ENCODE measurements around the gene ATG16L2. TPM values are rescaled to one million over a fixed set of nuclear protein-coding genes. Genes with fewer than 3 reads are reported as not detected.
"Not testable (repeated sequence)": the region's sequence is repeated elsewhere in the genome, so short reads cannot be mapped to it uniquely, and the experiment has no call there.

The ATG16L2 gene
- total RNA-seq, 1 donor from 2014 or later: 44.0 TPM

DNA sequence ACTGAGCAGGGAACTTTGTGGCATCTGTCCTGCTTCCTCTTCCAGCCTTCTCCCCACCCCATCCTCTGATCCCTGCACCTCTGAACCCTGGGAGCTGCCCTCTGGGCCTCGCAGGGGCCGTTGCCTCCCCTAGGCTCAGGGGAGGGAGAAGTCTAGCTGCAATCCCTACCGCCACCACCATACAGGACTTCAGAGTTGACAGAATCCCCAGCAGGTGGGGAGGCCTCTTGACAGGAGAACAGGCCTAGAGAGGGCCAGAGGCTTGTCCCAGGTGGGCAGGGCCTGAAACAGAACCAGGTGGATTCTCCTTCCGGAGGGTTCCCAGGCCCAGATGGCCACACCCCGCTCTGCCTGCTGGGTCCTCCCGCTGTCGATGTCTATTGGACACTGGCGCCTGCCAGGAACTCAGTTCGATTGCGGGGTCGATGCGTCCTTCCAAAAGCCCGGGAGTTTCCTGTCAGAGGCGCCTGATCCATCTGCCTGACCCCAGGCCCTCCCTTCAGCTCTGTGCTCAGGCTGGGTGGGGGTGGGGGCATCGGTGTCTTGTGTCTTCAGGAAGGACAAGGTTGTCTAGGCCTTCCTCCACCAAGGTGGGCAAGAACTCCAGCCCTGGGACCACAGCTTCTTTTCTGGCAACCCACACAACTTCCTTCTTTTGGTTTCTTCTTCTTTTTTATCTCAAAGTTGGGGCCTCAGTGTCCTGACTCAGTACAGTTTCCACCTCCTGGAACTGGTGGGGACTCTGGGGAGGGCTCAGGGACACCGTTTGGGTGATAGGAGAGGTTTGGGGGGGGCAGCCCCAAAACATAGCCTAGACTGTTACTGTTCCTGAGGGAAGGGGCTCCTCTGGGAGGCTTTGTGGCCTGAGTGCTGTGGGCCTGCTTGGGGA is 26.8 kb upstream of the ATG16L2 start:
- Mint-ChIP-seq H3K9me3 (no peaks in the 10 kb centered on the region), H3K4me3 (no peak overlapping the region), H3K4me1 (peaks cover 11% of the 10 kb centered on the region), H3K36me3 (no peaks in the 10 kb centered on the region), H3K27ac (peak overlapping the region; percentile 34), H3K27me3 (ENCODE audit: low read depth) (no peaks in the 10 kb centered on the region)
- TF ChIP-seq, protein P1, sequence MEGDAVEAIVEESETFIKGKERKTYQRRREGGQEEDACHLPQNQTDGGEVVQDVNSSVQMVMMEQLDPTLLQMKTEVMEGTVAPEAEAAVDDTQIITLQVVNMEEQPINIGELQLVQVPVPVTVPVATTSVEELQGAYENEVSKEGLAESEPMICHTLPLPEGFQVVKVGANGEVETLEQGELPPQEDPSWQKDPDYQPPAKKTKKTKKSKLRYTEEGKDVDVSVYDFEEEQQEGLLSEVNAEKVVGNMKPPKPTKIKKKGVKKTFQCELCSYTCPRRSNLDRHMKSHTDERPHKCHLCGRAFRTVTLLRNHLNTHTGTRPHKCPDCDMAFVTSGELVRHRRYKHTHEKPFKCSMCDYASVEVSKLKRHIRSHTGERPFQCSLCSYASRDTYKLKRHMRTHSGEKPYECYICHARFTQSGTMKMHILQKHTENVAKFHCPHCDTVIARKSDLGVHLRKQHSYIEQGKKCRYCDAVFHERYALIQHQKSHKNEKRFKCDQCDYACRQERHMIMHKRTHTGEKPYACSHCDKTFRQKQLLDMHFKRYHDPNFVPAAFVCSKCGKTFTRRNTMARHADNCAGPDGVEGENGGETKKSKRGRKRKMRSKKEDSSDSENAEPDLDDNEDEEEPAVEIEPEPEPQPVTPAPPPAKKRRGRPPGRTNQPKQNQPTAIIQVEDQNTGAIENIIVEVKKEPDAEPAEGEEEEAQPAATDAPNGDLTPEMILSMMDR (IDR thresholded peaks at IDR 0.05; ENCODE audit: unreplicated experiment): no peak
- no peak for DNase-seq (ENCODE audit: low spot score in 2 of 2, unreplicated experiment in 2 of 2)

DNA sequence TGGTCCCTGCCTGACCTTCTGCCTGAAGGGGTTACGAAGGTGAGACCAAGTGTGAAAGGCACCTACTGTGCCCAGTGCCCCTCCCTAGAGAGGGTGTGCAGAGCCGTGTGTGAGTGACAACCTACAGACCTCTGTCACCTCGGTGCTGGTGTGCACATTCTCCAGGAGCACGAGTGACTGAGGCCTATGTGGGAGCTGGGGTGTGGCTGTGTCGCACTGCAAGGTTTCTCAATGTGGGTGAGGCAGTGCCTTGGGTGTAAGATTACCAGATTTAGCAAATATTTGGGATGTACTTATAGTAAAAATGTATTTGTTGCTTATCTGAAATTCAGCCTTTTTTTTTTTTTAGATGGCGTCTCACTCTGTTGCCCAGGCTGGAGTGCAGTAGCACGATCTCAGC is 26.0 kb upstream of the ATG16L2 start:
- TF ChIP-seq, protein P1 (IDR thresholded peaks at IDR 0.05; ENCODE audit: unreplicated experiment): no peak
- no peak for DNase-seq (ENCODE audit: low spot score in 2 of 2, unreplicated experiment in 2 of 2)
- Mint-ChIP-seq H3K36me3 (no peaks in the 10 kb centered on the region), H3K27me3 (ENCODE audit: low read depth) (no peaks in the 10 kb centered on the region), H3K9me3 (no peaks in the 10 kb centered on the region), H3K4me1 (peaks cover 11% of the 10 kb centered on the region), H3K4me3 (no peak overlapping the region), H3K27ac (no peak overlapping the region)

DNA sequence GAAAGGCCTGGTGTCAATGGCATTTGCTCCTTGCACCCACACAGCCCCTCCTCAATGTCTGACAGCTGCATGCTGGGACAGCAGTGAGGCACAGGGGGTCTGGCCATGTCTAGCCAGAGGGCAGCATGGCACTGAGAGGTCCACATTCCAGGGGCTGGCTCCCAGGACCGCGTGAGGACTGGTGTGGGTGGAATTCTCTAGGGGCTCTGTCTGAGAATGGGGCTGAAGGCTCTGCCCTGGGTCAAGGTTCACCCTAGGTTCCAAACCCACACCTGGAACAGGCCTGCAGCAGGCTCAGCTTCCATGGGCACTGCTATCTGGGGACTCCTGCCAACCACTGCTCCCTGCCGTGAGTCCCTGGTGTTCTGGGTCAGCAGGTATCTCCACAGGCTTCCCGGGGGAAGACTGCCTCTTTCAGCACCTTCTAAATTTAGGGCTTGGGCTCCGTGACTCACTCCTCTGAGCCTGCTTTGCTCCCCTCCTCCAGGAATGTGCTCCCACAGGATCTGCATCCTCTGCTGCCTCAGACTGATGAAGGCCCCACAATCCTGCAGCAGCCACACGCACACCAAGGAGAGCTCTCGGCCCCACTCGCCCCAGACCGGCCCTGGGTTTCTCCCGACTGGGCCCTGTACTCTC is 24.6 kb upstream of the ATG16L2 start:
- DNase-seq (ENCODE audit: low spot score in 2 of 2, unreplicated experiment in 2 of 2): no peak
- TF ChIP-seq, protein P1 (IDR thresholded peaks at IDR 0.05; ENCODE audit: unreplicated experiment): no peak
- Mint-ChIP-seq H3K36me3 (no peaks in the 10 kb centered on the region), H3K27ac (no peak overlapping the region), H3K4me1 (peaks cover 20% of the 10 kb centered on the region), H3K9me3 (no peaks in the 10 kb centered on the region), H3K4me3 (no peak overlapping the region), H3K27me3 (ENCODE audit: low read depth) (no peaks in the 10 kb centered on the region)

DNA sequence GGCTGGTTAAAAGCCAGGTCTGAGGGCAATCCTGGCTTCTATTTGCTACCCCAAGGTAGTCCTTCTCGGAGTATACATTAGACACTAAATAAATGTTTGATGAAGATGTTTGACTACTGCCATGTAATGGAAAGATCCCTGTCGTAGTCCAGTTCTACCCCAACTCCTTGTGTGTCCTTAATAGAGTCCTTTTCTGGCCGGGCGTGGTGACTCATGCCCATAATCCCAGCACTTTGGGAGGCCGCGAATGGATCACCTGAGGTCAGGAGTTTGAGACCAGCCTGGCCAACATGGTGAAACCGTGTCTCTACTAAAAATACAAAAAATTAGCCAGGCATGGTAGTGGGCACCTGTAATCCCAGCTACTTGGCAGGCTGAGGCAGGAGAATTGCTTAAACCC is 23.0 kb upstream of the ATG16L2 start:
- not testable (repeated sequence) for H3K27ac Mint-ChIP-seq, H3K4me3 Mint-ChIP-seq

DNA sequence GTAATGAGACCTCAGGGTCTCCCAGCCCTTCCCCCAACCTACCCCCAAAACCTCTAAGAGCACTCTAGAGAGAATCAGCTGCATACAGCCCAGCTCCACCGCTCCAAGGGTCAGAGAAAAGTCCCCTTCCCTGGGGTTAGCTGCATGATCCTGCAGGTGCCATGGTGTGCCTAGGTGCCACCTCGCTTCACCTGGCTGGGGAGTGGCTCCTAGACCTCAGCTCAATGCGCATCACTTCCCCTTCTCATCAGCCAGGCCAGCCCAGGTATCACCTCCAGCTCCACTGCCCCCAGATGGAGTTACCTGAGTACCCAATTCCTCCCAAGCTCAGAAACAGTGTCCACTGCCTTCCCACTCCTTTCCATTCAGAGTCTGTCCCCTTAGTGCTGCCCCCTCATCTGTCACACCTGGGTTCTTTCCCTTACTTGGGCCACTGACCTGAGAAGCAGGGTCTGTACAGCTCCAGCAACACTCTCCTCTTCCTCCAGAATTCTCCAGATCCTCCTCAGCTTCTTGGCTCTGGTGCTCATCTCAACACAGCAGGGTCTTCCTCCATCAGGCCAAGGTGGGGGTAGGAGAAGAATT is 21.7 kb upstream of the ATG16L2 start:
- Mint-ChIP-seq H3K27me3 (ENCODE audit: low read depth) (no peaks in the 10 kb centered on the region), H3K9me3 (no peaks in the 10 kb centered on the region), H3K4me3 (no peak overlapping the region), H3K27ac (no peak overlapping the region), H3K36me3 (no peaks in the 10 kb centered on the region), H3K4me1 (peaks cover 22% of the 10 kb centered on the region)
- TF ChIP-seq, protein P1 (IDR thresholded peaks at IDR 0.05; ENCODE audit: unreplicated experiment): no peak
- DNase-seq (ENCODE audit: low spot score in 2 of 2, unreplicated experiment in 2 of 2): no peak

More for the DNA sequence above, 23.0 kb upstream of the ATG16L2 start:
- H3K36me3 Mint-ChIP-seq; DNase-seq (ENCODE audit: low spot score in 2 of 2, unreplicated experiment in 2 of 2); H3K9me3 Mint-ChIP-seq; H3K27me3 Mint-ChIP-seq (ENCODE audit: low read depth): not testable (repeated sequence)
- H3K4me1 Mint-ChIP-seq: peaks cover 24% of the 10 kb centered on the region

DNA sequence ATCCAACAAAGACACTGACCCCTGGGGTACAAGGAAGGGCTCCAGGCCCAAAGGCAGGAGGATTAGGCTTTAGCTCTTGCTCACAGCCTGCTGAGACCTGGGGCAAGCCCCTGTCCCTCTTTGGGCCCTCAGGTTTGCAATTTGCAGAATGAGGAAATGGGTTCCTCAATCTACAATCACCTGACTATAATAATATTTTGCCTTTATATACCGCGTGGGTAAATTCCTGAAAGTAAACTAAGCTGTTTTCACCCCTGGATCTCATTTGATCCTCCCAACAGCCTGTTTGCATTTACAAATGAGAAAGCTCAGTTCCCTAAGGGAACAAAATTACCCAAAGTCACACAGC is 21.2 kb upstream of the ATG16L2 start:
- TF ChIP-seq, protein P1 (IDR thresholded peaks at IDR 0.05; ENCODE audit: unreplicated experiment): no peak
- peaks cover 19% of the 10 kb centered on the region for H3K4me1 Mint-ChIP-seq
- H3K4me3 Mint-ChIP-seq: peak overlapping the region; percentile 97
- H3K27me3 Mint-ChIP-seq (ENCODE audit: low read depth): no peaks in the 10 kb centered on the region
- H3K27ac Mint-ChIP-seq: peak overlapping the region; percentile 99
- no peaks in the 10 kb centered on the region for H3K36me3 Mint-ChIP-seq
- no peak for DNase-seq (ENCODE audit: low spot score in 2 of 2, unreplicated experiment in 2 of 2)
- H3K9me3 Mint-ChIP-seq: no peaks in the 10 kb centered on the region
